SK-N-SH treated with all-trans-retinoic acid at 6 μM for 48 hours (cell line): ENCODE data around the gene CAPN8.

Experiments used
- ATAC-seq: fragments of 200-7000 bp; cut with Tn5 transposase; 3 replicates; pipeline ENCODE4 v1.9.1; 2020; ENCODE audit warnings: mild to moderate bottlenecking, moderate library complexity
- ARNTL ChIP-seq: fragments of 450-650 bp; formaldehyde crosslinking; IDR thresholded peaks from 2 replicates; pipeline ENCODE4 v1.5.0; 2020; ENCODE audit warnings: low read depth, mild to moderate bottlenecking, moderate library complexity, borderline replicate concordance
- BACH2 ChIP-seq: fragments of 250-450 bp; sonication (Bioruptor Pico); IDR thresholded peaks from 2 replicates; pipeline ENCODE4 v1.9.0; 2021; ENCODE audit warnings: mild to moderate bottlenecking, borderline replicate concordance
- CREB5 ChIP-seq: fragments of 250-450 bp; sonication (Bioruptor Pico); IDR thresholded peaks from 2 replicates; pipeline ENCODE4 v1.5.1; 2020; ENCODE audit warnings: low read depth, mild to moderate bottlenecking, moderate library complexity
- CSDC2 ChIP-seq: fragments of 250-450 bp; sonication (Bioruptor Pico); IDR thresholded peaks from 2 replicates; pipeline ENCODE4 v1.5.0; 2020; ENCODE audit warnings: mild to moderate bottlenecking, moderate library complexity
- CSRNP3 ChIP-seq: fragments of 250-450 bp; sonication (Bioruptor Pico); IDR thresholded peaks from 2 replicates; pipeline ENCODE4 v1.5.1; 2021; ENCODE audit warnings: mild to moderate bottlenecking, moderate library complexity
- ESRRG ChIP-seq: fragments of 250-450 bp; sonication (Bioruptor Pico); IDR thresholded peaks from 2 replicates; pipeline ENCODE4 v1.6.1; 2021; ENCODE audit warnings: mild to moderate bottlenecking
- PATZ1 ChIP-seq: fragments of 250-450 bp; sonication (Bioruptor Pico); IDR thresholded peaks from 2 replicates; pipeline ENCODE4 v1.8.0; 2020; ENCODE audit warnings: mild to moderate bottlenecking, moderate library complexity, borderline replicate concordance
- POU6F1 ChIP-seq: fragments of 250-450 bp; sonication (Bioruptor Pico); IDR thresholded peaks from 2 replicates; pipeline ENCODE4 v1.8.0; 2021; ENCODE audit warnings: low read depth, mild to moderate bottlenecking, moderate library complexity, borderline replicate concordance
- PPARA ChIP-seq: fragments of 250-450 bp; sonication (Bioruptor Pico); IDR thresholded peaks from 2 replicates; pipeline ENCODE4 v1.5.0; 2020; ENCODE audit warnings: mild to moderate bottlenecking, borderline replicate concordance
- RARB ChIP-seq: fragments of 250-450 bp; sonication (Bioruptor Pico); IDR thresholded peaks from 2 replicates; pipeline ENCODE4 v1.8.0; 2021; ENCODE audit warnings: mild to moderate bottlenecking, moderate library complexity
- SNAI2 ChIP-seq: fragments of 250-450 bp; sonication (Bioruptor Pico); IDR thresholded peaks from 2 replicates; pipeline ENCODE4 v1.5.0; 2020; ENCODE audit warnings: mild to moderate bottlenecking, moderate library complexity
- TOX ChIP-seq: fragments of 250-450 bp; sonication (Bioruptor Pico); IDR thresholded peaks from 2 replicates; pipeline ENCODE4 v1.8.0; 2021; ENCODE audit warnings: mild to moderate bottlenecking, moderate library complexity, borderline replicate concordance
- ZC3H10 ChIP-seq: fragments of 250-450 bp; sonication (Bioruptor Pico); IDR thresholded peaks from 2 replicates; pipeline ENCODE4 v1.5.1; 2021; ENCODE audit warnings: mild to moderate bottlenecking, moderate library complexity
- ZFP3 ChIP-seq: fragments of 250-450 bp; sonication (Bioruptor Pico); IDR thresholded peaks from 2 replicates; pipeline ENCODE4 v1.5.0; 2020; ENCODE audit warnings: mild to moderate bottlenecking, moderate library complexity
- ZFP30 ChIP-seq: fragments of 450-650 bp; formaldehyde crosslinking; IDR thresholded peaks from 2 replicates; pipeline ENCODE4 v1.5.0; 2022; ENCODE audit warnings: mild to moderate bottlenecking, moderate library complexity
- ZNF565 ChIP-seq: fragments of 450-650 bp; formaldehyde crosslinking; conservative IDR thresholded peaks from 2 replicates; pipeline ENCODE4 v1.5.0; 2020; ENCODE audit warnings: low read depth, mild to moderate bottlenecking, moderate library complexity
- ZNF70 ChIP-seq: fragments of 450-650 bp; formaldehyde crosslinking; IDR thresholded peaks from 2 replicates; pipeline ENCODE4 v1.5.0; 2020; ENCODE audit warnings: mild to moderate bottlenecking, moderate library complexity
- ZNF8 ChIP-seq: fragments of 450-650 bp; formaldehyde crosslinking; IDR thresholded peaks from 2 replicates; pipeline ENCODE4 v1.5.0; 2020; ENCODE audit warnings: mild to moderate bottlenecking, moderate library complexity

CAPN8 gene

GRCh38 chr1:223642237-223642636 is 23.3 kb downstream of the CAPN8 start:
- ATAC-seq: no peak
- TF ChIP-seq ARNTL (CRISPR knock-in tag) (no peak), CSRNP3 (CRISPR knock-in tag) (no peak)

- TF ChIP-seq ZNF565 (CRISPR knock-in tag) (no peak), TOX (CRISPR knock-in tag) (no peak), ESRRG (CRISPR knock-in tag) (no peak), POU6F1 (no peak), BACH2 (CRISPR knock-in tag) (no peak), CREB5 (CRISPR knock-in tag) (no peak), SNAI2 (CRISPR knock-in tag) (no peak)
These were observed 23.9 kb downstream of the CAPN8 start for GRCh38 chr1:223641523-223642039.

GRCh38 chr1:223639331-223639749 is 26.2 kb downstream of the CAPN8 start:
- no peak for ATAC-seq
- TF ChIP-seq ZNF8 (CRISPR knock-in tag): no peak
- no peak for TF ChIP-seq SNAI2 (CRISPR knock-in tag)
- no peak for TF ChIP-seq ZFP30
- no peak for TF ChIP-seq CSDC2 (CRISPR knock-in tag)
- no peak for TF ChIP-seq RARB (CRISPR knock-in tag)
- no peak for TF ChIP-seq CSRNP3 (CRISPR knock-in tag)
- TF ChIP-seq TOX (CRISPR knock-in tag): no peak
- TF ChIP-seq ESRRG (CRISPR knock-in tag): no peak

More at GRCh38 chr1:223641523-223642039, 23.9 kb downstream of the CAPN8 start:
- no peak for ATAC-seq

GRCh38 chr1:223635236-223635635 is 30.3 kb downstream of the CAPN8 start:
- no peak for ATAC-seq
- no peak for TF ChIP-seq PATZ1 (CRISPR knock-in tag)
- TF ChIP-seq ZC3H10 (CRISPR knock-in tag): no peak
- TF ChIP-seq TOX (CRISPR knock-in tag): no peak
- TF ChIP-seq ZFP30: no peak
- TF ChIP-seq ARNTL (CRISPR knock-in tag): no peak
- no peak for TF ChIP-seq CREB5 (CRISPR knock-in tag)
- no peak for TF ChIP-seq PPARA
- no peak for TF ChIP-seq CSRNP3 (CRISPR knock-in tag)
- TF ChIP-seq ZFP3 (CRISPR knock-in tag): no peak
- TF ChIP-seq ZNF70 (CRISPR knock-in tag): no peak
- TF ChIP-seq ZNF8 (CRISPR knock-in tag): no peak
